Activated T-helper 1 cell treated with anti-CD3 and anti-CD28 coated beads, Interleukin-12 subunit alpha, Interleukin-12 subunit beta, Interleukin-2, Interleukin-4 antibody, amounts not matched to agents 30 ng/mL and 10 ng/mL and 1 ng/mL, durations not matched to agents 14 hours and 24 hours and 36 hours (primary cell): Measurements from ENCODE around the gene CACNA1H. TPM values are rescaled to one million over a fixed set of nuclear protein-coding genes. Genes with fewer than 3 reads are reported as not detected.

ENCODE experiments used
- DNase-seq: peaks from one replicate; pipeline ENCODE4 v3.0.0; 2021; ENCODE audit warnings: low spot score
- H3K27ac Mint-ChIP-seq: one replicate; pipeline ENCODE4 v1.8.0; 2021; ENCODE audit warnings: mild to moderate bottlenecking, mixed read lengths
- H3K27me3 Mint-ChIP-seq: one replicate; pipeline ENCODE4 v1.8.0; 2022; ENCODE audit warnings: mild to moderate bottlenecking, moderate library complexity, mixed read lengths; ENCODE audit not compliant: insufficient read depth
- H3K36me3 Mint-ChIP-seq: one replicate; pipeline ENCODE4 v1.8.0; 2021; ENCODE audit warnings: low read depth, mixed read lengths
- H3K4me1 Mint-ChIP-seq: one replicate; pipeline ENCODE4 v1.8.0; 2021; ENCODE audit warnings: low read depth, mixed read lengths
- H3K4me3 Mint-ChIP-seq: one replicate; pipeline ENCODE4 v1.8.0; 2021; ENCODE audit warnings: mild to moderate bottlenecking, moderate library complexity, mixed read lengths
- H3K9me3 Mint-ChIP-seq: one replicate; pipeline ENCODE4 v1.8.0; 2021; ENCODE audit warnings: mixed read lengths
- intact Hi-C: fragments of 100-400 bp; cut with micrococcal nuclease; formaldehyde crosslinking; loops from one replicate; pipeline ENCODE4 v1.15.1; 2024
- total RNA-seq: library from RNA; stranded (reverse); gene quantifications from 2 replicates; pipeline ENCODE4 v1.2.3, GENCODE V29; 2022

The CACNA1H gene
- total RNA-seq, 1 donor from 2014 or later: 0.18 TPM

GRCh38 chr16:1140582-1141162, 12.2 kb upstream of the CACNA1H start:
- H3K4me3 Mint-ChIP-seq: no peak overlapping the region
- no peak for DNase-seq
- no peak overlapping the region for H3K27ac Mint-ChIP-seq
- H3K36me3 Mint-ChIP-seq: no peaks in the 10 kb centered on the region
- no peaks in the 10 kb centered on the region for H3K4me1 Mint-ChIP-seq
- intact Hi-C loops: no loop called here
- peaks cover 4% of the 10 kb centered on the region for H3K27me3 Mint-ChIP-seq
- no peaks in the 10 kb centered on the region for H3K9me3 Mint-ChIP-seq

DNA sequence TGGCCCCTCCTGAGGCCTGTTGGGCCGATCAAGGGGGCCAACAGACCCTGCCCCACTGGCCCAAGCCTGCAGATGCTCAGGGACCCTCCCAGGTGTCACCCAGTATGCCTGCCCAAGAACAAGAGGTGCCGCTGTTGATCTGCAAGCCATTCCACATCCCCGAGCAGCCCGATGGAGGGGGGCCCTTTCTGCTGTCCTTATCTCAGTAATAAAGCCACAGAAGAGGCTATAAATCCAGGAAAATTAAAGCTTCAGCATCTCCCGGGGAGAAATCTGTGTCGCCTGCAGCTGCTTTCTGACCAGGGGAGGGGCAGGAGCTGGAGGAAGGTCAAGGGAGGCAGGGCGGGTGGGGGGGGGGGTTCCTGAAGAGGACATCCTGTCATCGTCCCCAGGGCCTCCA, 11.7 kb upstream of the CACNA1H start:
- Mint-ChIP-seq H3K9me3 (no peaks in the 10 kb centered on the region), H3K4me3 (no peak overlapping the region), H3K4me1 (no peaks in the 10 kb centered on the region), H3K27ac (no peak overlapping the region), H3K36me3 (no peaks in the 10 kb centered on the region), H3K27me3 (peaks cover 4% of the 10 kb centered on the region)
- intact Hi-C loops: no loop called here
- DNase-seq: no peak

DNA sequence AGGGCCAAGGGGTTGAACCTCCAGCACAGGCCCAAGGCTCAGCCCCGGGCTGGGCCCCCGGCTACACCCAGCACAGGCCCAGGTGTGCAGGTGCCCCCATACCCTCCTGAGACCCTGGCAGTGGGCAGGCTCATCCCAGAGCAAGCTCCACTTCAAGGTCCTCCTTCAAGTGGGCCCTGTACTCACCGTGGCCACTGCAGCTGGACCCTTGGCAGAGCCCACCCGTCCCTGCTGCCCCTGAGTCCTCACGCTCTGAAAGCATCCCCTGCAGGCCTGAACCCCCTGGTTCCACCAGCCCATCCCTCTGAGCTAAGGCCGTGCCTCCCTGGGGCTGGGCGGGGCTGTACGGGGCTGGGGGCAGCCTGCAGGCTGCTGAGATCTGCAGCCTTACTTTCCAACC, 11.2 kb upstream of the CACNA1H start:
- Mint-ChIP-seq H3K4me1 (no peaks in the 10 kb centered on the region), H3K27me3 (peaks cover 2% of the 10 kb centered on the region), H3K4me3 (no peak overlapping the region), H3K27ac (no peak overlapping the region), H3K9me3 (no peaks in the 10 kb centered on the region), H3K36me3 (no peaks in the 10 kb centered on the region)
- intact Hi-C loops: no loop called here
- DNase-seq: no peak

DNA sequence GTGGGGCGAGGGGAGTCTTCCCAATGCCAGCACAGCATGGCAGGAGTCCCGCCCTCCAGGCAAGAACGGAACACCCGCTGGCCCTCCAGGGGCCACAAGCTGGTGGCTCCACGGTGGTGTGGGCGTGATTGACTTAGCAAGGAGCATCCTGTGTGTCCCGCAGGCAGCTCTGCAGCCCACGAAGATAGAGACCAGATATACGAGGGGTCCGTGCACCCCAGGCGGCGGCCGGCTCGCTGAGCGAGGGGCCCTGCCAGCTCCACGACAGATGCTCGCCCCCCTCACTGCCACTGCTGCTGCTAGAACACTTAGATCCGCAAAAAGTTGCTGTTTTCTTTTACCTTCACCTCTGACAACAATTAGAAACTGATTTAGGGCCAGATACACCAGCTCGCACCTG, 10.0 kb upstream of the CACNA1H start:
- intact Hi-C loops: no loop called here
- DNase-seq: no peak
- Mint-ChIP-seq H3K9me3 (peaks cover 4% of the 10 kb centered on the region), H3K4me1 (no peaks in the 10 kb centered on the region), H3K4me3 (no peak overlapping the region), H3K36me3 (no peaks in the 10 kb centered on the region), H3K27ac (no peak overlapping the region), H3K27me3 (peaks cover 2% of the 10 kb centered on the region)

DNA sequence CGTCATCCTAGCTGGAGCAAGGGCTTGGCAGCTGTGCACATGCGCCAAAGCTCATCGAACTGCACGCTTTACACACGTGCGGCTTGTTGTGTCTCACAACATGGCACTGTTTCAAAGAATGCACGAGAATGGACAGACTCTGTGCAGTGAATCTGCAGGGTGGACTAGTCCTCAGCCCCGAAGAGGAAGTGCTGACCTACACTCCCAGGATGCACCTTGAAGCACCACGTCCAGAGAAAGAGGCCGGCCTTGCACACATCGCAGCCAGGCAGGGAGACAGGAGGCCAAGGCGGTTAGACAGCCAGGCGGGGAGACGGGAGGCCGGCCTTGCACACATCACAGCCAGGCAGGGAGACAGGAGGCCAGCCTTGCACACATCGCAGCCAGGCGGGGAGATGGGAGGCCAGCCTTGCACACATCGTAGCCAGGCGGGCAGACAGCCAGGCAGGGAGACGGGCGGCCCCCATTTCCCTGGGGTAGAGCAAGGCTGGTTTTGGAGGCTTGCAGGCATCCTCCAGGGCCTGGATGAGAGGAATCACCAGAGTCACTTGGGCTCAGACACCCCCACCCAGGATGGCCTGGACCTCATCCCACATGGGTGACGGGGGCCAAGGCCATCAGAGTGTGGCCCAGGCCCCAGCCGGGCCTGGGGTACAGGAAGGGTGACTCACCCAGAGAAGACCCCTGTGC, 9.0 kb upstream of the CACNA1H start:
- Mint-ChIP-seq H3K27me3 (peaks cover 2% of the 10 kb centered on the region), H3K9me3 (peaks cover 4% of the 10 kb centered on the region), H3K27ac (no peak overlapping the region), H3K36me3 (no peaks in the 10 kb centered on the region), H3K4me3 (no peak overlapping the region), H3K4me1 (no peaks in the 10 kb centered on the region)
- DNase-seq: no peak
- intact Hi-C loops: no loop called here

DNA sequence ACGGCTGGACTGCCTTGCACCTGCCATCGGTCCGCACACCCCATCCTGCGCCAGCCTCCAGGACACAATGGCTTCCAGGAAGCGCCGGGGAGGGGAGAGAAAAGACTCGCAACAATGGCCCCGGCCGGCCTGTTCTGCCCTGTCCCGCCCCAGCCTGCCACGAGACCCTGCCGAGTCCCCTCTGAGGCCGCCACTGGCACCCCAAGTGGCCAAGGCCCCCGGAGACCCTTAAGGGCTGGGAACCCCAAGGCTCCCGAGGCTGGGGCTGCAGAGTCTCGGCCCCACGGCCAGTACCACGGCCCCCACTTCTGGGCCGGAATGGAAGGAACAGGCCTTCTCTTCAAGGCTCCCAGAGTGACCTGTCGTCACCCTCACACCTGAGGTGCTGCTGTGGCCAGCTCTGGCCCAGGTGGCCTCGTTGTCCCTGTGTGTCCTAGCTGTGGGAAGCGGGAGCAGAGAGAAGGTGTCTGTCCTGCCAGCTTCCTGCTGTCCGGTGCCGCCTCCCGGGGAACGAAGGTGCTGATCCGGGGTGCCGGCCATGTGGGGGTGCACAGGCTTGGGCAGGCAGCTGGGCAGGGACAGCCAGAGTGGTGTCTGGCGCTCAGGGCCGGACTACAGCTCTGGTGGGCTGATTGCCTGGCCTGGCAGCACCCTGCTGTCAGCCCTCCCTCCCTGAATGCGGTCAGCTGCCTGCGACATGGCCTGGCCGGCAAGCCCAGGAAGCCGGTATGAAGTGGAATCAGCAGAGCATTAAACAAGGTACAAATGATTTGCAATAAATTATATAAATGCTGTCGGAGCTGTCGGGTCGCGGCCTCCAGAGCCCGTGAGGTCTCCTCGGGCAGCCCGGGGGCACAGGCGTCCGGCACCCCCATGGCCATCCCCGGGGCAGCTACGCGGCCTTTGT, 8.2 kb upstream of the CACNA1H start:
- Mint-ChIP-seq H3K27me3 (peaks cover 2% of the 10 kb centered on the region), H3K27ac (no peak overlapping the region), H3K36me3 (no peaks in the 10 kb centered on the region), H3K9me3 (peaks cover 4% of the 10 kb centered on the region), H3K4me1 (no peaks in the 10 kb centered on the region), H3K4me3 (no peak overlapping the region)
- intact Hi-C loops: no loop called here
- DNase-seq: no peak

GRCh38 chr16:1145383-1146100, 7.4 kb upstream of the CACNA1H start:
- H3K27ac Mint-ChIP-seq: no peak overlapping the region
- peaks cover 4% of the 10 kb centered on the region for H3K9me3 Mint-ChIP-seq
- H3K4me3 Mint-ChIP-seq: no peak overlapping the region
- H3K27me3 Mint-ChIP-seq: peaks cover 2% of the 10 kb centered on the region
- DNase-seq: no peak
- intact Hi-C loops: no loop called here
- H3K36me3 Mint-ChIP-seq: no peaks in the 10 kb centered on the region
- no peaks in the 10 kb centered on the region for H3K4me1 Mint-ChIP-seq

- H3K4me3 Mint-ChIP-seq: no peak overlapping the region
- peaks cover 4% of the 10 kb centered on the region for H3K27me3 Mint-ChIP-seq
- H3K9me3 Mint-ChIP-seq: peaks cover 4% of the 10 kb centered on the region
- H3K36me3 Mint-ChIP-seq: no peaks in the 10 kb centered on the region
- no peak for DNase-seq
- intact Hi-C loops: no loop called here
- H3K4me1 Mint-ChIP-seq: no peaks in the 10 kb centered on the region
- no peak overlapping the region for H3K27ac Mint-ChIP-seq
Observed at GRCh38 chr16:1146409-1146808, 6.5 kb upstream of the CACNA1H start.

- intact Hi-C loops: no loop called here
- Mint-ChIP-seq H3K4me1 (no peaks in the 10 kb centered on the region), H3K36me3 (no peaks in the 10 kb centered on the region), H3K27me3 (peaks cover 4% of the 10 kb centered on the region), H3K27ac (no peak overlapping the region), H3K4me3 (no peak overlapping the region), H3K9me3 (peaks cover 4% of the 10 kb centered on the region)
- no peak for DNase-seq
Observed at GRCh38 chr16:1147027-1147426, 5.9 kb upstream of the CACNA1H start.

GRCh38 chr16:1149101-1149636, 3.7 kb upstream of the CACNA1H start:
- H3K27me3 Mint-ChIP-seq: peaks cover 2% of the 10 kb centered on the region
- H3K36me3 Mint-ChIP-seq: no peaks in the 10 kb centered on the region
- H3K9me3 Mint-ChIP-seq: peaks cover 4% of the 10 kb centered on the region
- no peak overlapping the region for H3K27ac Mint-ChIP-seq
- intact Hi-C loops: no loop called here
- no peaks in the 10 kb centered on the region for H3K4me1 Mint-ChIP-seq
- DNase-seq: no peak
- no peak overlapping the region for H3K4me3 Mint-ChIP-seq

DNA sequence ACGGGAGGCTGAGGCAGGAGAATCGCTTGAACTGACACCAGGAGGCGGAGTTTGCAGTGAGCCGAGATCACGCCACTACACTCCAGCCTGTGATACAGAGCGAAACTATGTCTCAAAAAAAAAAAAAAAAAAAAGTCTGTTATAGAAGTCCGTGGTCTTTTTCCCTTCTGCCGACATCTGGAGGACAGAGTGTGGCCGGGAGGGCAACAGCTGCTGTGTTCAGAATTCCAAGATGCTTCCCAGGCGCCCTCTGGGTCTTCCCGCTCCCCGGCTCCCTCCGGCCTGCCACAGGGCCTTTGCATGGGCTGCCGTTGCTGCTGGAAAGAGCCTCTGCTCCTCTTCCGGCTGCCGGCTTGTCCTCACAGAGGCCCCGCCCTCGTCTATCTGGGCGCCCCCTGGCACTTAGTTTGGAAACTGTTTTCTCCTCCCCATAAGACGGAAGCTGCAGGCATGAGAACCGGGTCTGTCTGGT, 2.4 kb upstream of the CACNA1H start:
- DNase-seq: no peak
- Mint-ChIP-seq H3K36me3 (no peaks in the 10 kb centered on the region), H3K27ac (no peak overlapping the region), H3K4me1 (no peaks in the 10 kb centered on the region), H3K9me3 (peaks cover 4% of the 10 kb centered on the region), H3K4me3 (no peak overlapping the region), H3K27me3 (peaks cover 6% of the 10 kb centered on the region)
- intact Hi-C loops: no loop called here

DNA sequence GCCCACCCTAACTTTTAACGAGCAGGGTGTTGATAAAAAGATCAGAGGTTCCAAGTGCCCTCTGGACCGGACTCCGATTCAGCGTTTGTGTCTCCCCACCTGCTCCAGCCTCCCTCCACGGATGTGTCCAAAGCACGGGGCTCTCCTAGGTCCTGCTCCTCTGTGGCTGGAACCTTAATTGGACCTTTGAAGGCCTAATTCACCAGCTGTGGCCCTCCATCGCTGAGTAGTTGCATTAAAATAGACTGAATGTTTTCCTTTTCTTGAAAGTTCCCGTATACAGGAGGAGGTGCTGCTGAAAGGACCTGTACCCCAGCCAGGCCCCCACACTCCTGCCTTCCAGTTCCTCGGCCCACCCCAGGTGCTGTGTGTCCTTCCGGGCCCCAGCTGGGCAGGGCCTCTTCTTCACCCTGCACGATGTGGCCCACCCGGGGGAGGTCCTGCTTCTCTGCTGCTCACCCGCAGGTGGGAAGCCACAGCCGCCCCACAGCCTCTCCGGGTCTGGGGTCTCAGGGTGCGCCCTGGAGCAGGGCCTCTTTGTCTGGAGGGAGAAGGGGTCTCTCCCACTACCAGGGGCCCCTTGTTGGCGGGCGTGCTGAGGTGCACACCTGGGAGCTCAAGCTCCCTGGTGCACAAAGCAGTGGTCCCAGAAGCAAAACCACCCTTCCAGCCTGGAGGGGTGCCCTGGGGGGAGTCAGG, 1.3 kb upstream of the CACNA1H start:
- Mint-ChIP-seq H3K4me1 (no peaks in the 10 kb centered on the region), H3K27ac (no peak overlapping the region), H3K36me3 (no peaks in the 10 kb centered on the region), H3K4me3 (no peak overlapping the region), H3K27me3 (peaks cover 7% of the 10 kb centered on the region), H3K9me3 (peaks cover 4% of the 10 kb centered on the region)
- intact Hi-C loops: no loop called here
- DNase-seq: no peak
